Osteocyte (in vitro differentiated cells): ENCODE results near the gene PPFIA1. TPM values are rescaled to one million over a fixed set of nuclear protein-coding genes. Genes with fewer than 3 reads are reported as not detected.

Experiments used
- DNase-seq: peaks from one replicate; pipeline ENCODE4 v3.0.0; 2021; ENCODE audit warnings: mixed read lengths; ENCODE audit not compliant: unreplicated experiment; ENCODE audit errors: extremely low spot score
- H3K27ac Mint-ChIP-seq: one replicate; pipeline ENCODE4 v1.8.0; 2021; ENCODE audit warnings: mild to moderate bottlenecking, mixed read lengths; ENCODE audit not compliant: unreplicated experiment
- H3K27me3 Mint-ChIP-seq: one replicate; pipeline ENCODE4 v1.8.0; 2021; ENCODE audit warnings: mixed read lengths; ENCODE audit not compliant: unreplicated experiment
- H3K36me3 Mint-ChIP-seq: one replicate; pipeline ENCODE4 v1.8.0; 2021; ENCODE audit warnings: mixed read lengths; ENCODE audit not compliant: unreplicated experiment
- H3K4me1 Mint-ChIP-seq: one replicate; pipeline ENCODE4 v1.8.0; 2021; ENCODE audit warnings: mixed read lengths; ENCODE audit not compliant: unreplicated experiment
- H3K4me3 Mint-ChIP-seq: one replicate; pipeline ENCODE4 v1.8.0; 2021; ENCODE audit warnings: mild to moderate bottlenecking, moderate library complexity, mixed read lengths; ENCODE audit not compliant: unreplicated experiment
- H3K9me3 Mint-ChIP-seq: one replicate; pipeline ENCODE4 v1.8.0; 2021; ENCODE audit warnings: mixed read lengths; ENCODE audit not compliant: unreplicated experiment
- total RNA-seq: library from RNA; stranded (reverse); gene quantifications from 2 replicates; pipeline ENCODE4 v1.2.1, GENCODE V29; 2021
- TF ChIP-seq, protein P1 (sequence below): fragments of 200-600 bp; sonication (generic); IDR thresholded peaks from 2 replicates; pipeline ENCODE4 v1.5.0; 2021; ENCODE audit warnings: antibody characterized with exemption, mild to moderate bottlenecking, moderate library complexity

The PPFIA1 gene
- total RNA-seq, 1 donor from 2014 or later: 70.4 TPM

DNA sequence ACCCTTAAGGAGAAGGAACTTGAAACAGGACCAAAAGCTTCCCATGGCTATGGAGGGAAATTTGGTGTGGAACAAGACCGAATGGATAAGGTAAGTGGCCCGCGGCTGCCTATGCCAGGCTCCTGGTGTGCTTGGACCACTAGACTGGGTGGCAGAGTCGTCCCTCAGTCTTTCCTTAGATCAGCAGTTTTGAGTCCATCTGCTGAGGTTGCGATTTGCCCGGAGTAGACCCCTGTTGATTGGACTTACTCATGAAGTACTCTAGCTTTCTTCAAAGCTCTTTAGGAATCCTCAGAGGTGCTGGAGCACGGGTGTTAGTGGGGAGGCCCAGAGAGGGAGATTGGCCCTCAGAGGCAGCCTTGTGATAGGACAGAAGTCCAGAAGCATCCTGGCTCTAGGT, 139.4 kb downstream of the PPFIA1 start:
- H3K4me3 Mint-ChIP-seq: no peak overlapping the region

DNA sequence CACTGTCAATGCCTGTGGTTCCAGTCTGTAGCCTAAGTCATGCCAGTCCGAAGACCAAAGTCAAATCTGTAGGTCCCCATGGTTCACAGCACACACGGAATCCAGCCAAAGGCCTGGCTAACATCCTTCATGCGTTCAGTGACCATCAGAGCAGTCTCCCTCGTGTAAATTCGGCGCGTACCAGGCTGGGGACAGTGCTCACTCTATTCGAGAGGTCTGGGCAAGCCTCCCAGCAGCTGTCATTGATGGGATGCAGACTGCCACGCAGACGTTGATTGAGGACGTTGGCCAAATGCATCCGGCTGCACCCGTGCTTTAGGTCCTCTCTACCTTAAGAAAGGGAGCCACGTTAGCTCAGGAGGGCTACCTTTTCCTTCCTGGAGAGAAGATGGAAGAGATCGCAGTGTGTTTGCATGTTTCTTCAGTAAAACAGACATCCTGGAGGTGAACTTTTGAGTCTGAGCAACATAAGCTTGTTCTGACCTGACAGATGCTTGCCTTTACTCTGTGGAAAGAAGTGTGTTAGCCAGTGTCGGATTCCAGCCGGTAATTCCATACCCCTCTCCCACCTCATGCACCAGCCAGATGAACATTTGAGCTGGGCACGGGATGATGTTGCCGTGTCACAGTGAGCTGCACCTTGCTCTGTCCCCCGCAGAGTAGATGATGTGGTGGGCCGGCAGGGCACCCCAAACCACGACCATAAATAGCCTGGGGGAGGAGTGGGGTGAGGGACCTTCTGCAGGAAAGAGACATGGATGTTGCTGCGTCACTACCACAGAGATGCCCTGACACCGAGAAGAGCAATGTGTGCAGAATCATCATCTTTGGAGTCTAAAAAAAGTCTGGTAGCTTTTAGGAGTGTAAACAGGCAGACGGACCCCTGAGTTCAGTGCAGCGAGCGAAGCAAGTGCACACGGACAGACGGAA, 140.1 kb downstream of the PPFIA1 start:
- Mint-ChIP-seq H3K27ac (no peak overlapping the region), H3K9me3 (no peaks in the 10 kb centered on the region), H3K4me3 (no peak overlapping the region), H3K27me3 (no peaks in the 10 kb centered on the region), H3K4me1 (peaks cover 9% of the 10 kb centered on the region), H3K36me3 (peaks cover 52% of the 10 kb centered on the region)
- no peak for DNase-seq
- TF ChIP-seq, protein P1, sequence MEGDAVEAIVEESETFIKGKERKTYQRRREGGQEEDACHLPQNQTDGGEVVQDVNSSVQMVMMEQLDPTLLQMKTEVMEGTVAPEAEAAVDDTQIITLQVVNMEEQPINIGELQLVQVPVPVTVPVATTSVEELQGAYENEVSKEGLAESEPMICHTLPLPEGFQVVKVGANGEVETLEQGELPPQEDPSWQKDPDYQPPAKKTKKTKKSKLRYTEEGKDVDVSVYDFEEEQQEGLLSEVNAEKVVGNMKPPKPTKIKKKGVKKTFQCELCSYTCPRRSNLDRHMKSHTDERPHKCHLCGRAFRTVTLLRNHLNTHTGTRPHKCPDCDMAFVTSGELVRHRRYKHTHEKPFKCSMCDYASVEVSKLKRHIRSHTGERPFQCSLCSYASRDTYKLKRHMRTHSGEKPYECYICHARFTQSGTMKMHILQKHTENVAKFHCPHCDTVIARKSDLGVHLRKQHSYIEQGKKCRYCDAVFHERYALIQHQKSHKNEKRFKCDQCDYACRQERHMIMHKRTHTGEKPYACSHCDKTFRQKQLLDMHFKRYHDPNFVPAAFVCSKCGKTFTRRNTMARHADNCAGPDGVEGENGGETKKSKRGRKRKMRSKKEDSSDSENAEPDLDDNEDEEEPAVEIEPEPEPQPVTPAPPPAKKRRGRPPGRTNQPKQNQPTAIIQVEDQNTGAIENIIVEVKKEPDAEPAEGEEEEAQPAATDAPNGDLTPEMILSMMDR: no peak

More for the DNA sequence above, 139.4 kb downstream of the PPFIA1 start:
- peaks cover 50% of the 10 kb centered on the region for H3K36me3 Mint-ChIP-seq
- DNase-seq: no peak
- peaks cover 2% of the 10 kb centered on the region for H3K4me1 Mint-ChIP-seq
- no peak overlapping the region for H3K27ac Mint-ChIP-seq
- H3K27me3 Mint-ChIP-seq: no peaks in the 10 kb centered on the region
- TF ChIP-seq, protein P1: no peak
- no peaks in the 10 kb centered on the region for H3K9me3 Mint-ChIP-seq

DNA sequence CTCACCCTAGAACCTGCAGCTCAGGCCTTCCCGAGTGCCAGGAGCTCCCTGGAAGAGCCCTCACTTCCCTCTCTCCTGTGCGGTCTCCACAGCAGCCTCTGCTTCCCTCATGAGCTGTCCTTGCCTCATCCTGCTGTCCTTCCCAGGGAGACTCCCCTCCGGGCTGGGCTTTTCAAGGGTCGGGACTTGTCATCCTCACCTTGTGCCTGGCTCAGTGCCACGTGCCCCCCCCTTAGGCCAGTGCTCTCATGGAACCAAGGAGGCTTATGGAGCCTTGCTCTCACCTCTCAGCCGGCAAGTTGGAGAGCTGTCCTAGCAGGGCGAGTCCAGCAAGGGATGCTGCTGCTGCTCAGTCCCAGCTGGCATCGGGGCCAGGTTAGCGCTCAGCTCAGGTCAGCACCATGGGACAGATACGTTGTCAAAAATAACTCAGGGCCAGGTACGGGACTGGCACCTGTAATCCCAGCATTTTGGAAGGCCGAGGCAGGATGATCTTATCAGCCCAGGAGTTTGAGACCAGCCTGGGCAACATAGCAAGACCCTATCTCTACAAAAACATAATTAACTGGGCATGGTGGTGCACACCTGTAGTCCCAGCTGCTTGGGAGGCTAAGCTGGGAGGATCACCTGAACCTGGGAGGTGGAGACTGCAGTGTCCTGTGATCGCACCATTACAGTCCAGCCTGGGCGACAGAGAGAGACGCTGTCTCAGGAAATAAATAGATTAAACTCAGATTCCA, 141.4 kb downstream of the PPFIA1 start:
- no peaks in the 10 kb centered on the region for H3K9me3 Mint-ChIP-seq
- H3K27ac Mint-ChIP-seq: no peak overlapping the region
- peaks cover 53% of the 10 kb centered on the region for H3K36me3 Mint-ChIP-seq
- H3K27me3 Mint-ChIP-seq: no peaks in the 10 kb centered on the region
- no peak overlapping the region for H3K4me3 Mint-ChIP-seq
- no peak for DNase-seq
- peaks cover 13% of the 10 kb centered on the region for H3K4me1 Mint-ChIP-seq
- TF ChIP-seq, protein P1: no peak

DNA sequence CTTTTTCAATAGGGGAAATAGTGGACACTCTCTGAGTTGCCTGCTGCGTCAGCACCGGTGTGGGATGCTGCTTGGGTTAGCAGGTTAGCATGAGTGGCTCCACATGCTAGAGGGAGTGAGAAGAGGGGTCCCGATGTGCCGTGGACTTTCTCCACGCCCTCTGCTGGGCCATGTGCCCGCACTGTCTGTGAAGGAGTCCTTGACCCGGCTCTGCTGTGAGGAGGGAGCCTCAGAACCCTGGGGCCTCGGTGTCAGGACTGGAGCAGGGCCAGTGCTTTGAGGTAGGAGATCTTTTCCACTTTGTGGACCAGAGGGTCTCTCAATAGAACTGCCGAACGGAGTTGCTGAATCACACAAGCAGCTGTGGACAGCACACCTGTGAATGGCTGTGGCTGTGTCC, 142.7 kb downstream of the PPFIA1 start:
- peaks cover 48% of the 10 kb centered on the region for H3K36me3 Mint-ChIP-seq
- DNase-seq: no peak
- H3K9me3 Mint-ChIP-seq: no peaks in the 10 kb centered on the region
- no peaks in the 10 kb centered on the region for H3K27me3 Mint-ChIP-seq
- TF ChIP-seq, protein P1: no peak
- peaks cover 13% of the 10 kb centered on the region for H3K4me1 Mint-ChIP-seq
- H3K4me3 Mint-ChIP-seq: no peak overlapping the region
- no peak overlapping the region for H3K27ac Mint-ChIP-seq
